SK-N-DZ (cell line): Measurements from ENCODE around the gene ATP5MK. TPM values are rescaled to one million over a fixed set of nuclear protein-coding genes. Genes with fewer than 3 reads are reported as not detected.
A peak's percentile ranks its signal among the peaks of the same experiment; 100 is the strongest.
"Not testable (repeated sequence)": the region's sequence is repeated elsewhere in the genome, so short reads cannot be mapped to it uniquely, and the experiment has no call there.

Source experiments
- DNase-seq: peaks from one replicate; pipeline ENCODE4 v3.0.0-alpha.2; 2015; ENCODE audit warnings: low spot score
- polyA plus RNA-seq, 2 experiments: library from polyadenylated mRNA; depleted of rRNA; stranded (reverse); fragments of >200 nt; gene quantifications; 2 replicates each; pipeline ENCODE4 v1.2.3, GENCODE V29; 2014

Gene ATP5MK, protein sequence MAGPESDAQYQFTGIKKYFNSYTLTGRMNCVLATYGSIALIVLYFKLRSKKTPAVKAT
- 1,779 and 2,169 TPM in 2 replicates for polyA plus RNA-seq (2014; cell fraction: cytosol; rRNA removed)
- 713 and 889 TPM in 2 replicates for polyA plus RNA-seq (2014; cell fraction: nucleus; rRNA removed)

GRCh38 chr10:103396067-103396788 lies at the start of gene ATP5MK, which contains the start of gene PDCD11:
Gene ATP5MK, minus strand, starts transcription at chr10:103396475. Its CDS starts 4,018 bp downstream, at chr10:103392457.
Gene PDCD11, plus strand, starts transcription at chr10:103396626. Its CDS starts 1,801 bp downstream, at chr10:103398427.
- peak; percentile 99 for DNase-seq

DNA sequence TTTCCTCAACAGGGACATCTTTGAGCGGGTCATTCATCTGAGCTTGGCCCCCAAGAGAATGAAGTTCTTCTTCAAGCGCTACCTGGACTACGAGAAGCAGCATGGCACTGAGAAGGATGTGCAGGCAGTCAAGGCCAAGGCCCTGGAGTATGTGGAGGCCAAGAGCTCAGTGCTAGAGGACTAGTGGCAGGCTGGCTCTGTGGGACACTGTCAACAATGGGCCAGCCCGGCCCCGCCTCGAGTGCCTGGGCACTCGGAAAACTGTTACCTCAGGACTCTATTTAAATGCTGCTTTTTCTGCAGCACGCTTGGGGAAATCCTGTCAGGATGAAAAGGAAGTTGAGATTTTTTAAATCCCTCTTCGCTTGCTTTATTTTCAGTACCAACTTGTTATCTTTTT lies 49.1 kb upstream of the ATP5MK start:
- DNase-seq: no peak

GRCh38 chr10:103444478-103444877 lies 48.2 kb upstream of the ATP5MK start:
- DNase-seq: no peak

GRCh38 chr10:103443475-103444185 lies 47.4 kb upstream of the ATP5MK start:
- no peak for DNase-seq

DNA sequence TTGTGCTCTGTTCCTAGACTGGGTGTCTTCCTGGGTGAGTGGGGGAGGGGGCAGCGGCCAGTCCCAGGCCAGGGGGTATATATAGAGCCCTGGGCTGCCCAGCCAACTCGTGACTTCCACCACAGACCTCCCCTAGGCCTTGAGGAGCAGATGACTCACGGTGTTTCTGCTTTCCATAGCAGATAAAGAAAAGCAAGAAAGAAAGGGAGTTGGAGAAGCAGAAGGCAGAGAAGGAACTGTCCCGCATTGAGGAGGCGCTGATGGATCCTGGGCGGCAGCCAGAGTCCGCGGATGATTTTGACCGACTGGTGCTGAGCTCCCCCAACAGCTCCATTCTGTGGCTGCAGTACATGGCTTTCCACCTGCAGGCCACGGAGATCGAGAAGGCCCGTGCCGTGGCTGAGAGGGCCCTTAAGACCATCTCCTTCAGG lies 45.8 kb upstream of the ATP5MK start:
- DNase-seq: no peak

DNA sequence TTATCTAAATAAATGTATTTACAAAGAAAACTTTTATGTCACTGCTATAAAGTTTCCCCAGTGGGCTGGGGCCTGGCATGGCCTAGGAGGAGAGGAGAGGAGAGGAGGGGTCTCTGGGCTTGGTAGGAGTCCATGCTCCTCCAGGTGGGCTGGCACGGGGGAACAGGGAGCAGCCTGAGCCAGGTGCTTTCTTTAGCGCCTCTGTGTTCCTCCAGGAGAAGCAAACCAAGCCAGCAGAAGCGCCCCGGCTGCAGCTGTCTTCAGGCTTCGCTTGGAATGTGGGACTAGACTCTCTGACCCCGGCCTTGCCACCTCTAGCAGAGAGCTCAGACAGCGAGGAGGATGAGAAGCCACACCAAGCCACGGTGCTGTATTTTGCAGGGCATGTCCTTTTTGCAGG lies 45.3 kb upstream of the ATP5MK start:
- no peak for DNase-seq

DNA sequence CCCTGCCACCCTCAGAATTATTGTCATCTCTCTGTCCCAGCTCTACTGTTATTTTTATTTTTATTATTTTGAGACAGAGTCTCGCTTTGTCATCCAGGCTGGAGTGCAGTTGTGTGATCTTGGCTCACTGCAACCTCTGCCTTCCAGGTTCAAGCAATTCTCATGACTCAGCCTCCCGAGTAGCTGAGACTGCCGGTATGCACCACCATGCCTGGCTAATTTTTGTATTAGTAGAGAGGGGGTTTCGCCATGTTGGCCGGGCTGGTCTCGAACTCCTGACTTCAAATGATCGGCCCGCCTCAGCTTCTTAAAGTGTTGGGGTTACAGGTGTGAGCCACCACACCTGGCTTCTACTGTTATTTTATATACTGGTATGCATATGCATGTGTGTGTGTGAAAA lies 44.9 kb upstream of the ATP5MK start:
- DNase-seq: no peak

DNA sequence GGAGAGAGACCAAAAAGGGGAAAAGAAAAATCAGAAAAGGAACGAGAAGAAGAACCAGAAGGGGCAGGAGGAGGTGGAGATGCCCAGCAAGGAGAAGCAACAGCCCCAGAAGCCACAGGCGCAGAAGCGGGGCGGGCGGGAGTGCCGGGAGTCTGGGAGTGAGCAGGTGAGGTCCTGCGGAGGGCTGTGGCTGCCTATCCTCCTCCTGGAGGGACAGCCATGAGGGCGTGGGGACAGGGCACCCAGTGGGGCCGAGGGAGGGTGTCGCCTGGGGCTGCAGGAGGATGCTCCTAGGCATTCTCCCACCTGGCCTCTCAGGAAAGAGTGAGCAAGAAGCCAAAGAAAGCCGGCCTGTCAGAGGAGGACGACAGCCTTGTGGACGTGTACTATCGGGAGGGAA lies 44.1 kb upstream of the ATP5MK start:
- no peak for DNase-seq

- DNase-seq: no peak
These were observed 43.5 kb upstream of the ATP5MK start for GRCh38 chr10:103439776-103440175.

DNA sequence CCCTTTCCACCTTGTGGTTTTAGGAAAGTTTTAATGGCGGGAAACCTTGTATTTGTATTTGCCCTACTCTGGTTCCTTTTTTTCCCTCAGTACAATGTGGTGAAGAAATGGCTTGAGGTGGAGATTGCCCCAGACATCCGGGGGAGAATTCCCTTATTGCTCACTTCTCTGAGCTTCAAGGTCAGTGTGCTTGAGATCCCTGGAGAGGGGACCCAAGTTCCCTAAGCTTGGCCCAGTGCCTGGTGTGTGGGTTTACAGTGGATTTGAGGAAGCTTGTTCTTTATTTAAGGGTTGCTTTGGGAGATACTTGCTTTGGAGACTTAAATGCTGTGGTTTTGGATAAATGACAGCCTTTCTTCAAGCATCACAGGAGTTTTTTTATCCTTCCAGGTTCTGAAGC lies 37.6 kb upstream of the ATP5MK start:
- DNase-seq: no peak

DNA sequence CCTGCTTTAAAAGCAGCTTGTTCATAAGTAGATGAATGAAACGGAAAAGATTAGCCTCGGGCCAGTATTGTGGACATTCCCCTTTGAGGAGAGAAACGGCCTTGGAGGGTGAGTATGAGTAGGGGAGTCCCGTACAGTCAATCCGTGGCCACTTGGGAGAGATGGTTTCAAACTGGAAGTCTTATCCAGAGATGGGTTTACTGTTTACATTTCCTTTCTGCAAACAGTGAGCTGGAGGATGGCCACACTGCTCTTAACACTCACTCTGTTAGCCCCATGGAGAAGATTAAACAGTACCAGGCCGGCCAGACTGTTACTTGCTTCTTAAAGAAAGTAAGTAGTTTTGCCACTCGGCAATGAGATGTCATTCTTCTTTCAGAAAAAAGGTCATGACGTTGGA lies 35.6 kb upstream of the ATP5MK start:
- no peak for DNase-seq

DNA sequence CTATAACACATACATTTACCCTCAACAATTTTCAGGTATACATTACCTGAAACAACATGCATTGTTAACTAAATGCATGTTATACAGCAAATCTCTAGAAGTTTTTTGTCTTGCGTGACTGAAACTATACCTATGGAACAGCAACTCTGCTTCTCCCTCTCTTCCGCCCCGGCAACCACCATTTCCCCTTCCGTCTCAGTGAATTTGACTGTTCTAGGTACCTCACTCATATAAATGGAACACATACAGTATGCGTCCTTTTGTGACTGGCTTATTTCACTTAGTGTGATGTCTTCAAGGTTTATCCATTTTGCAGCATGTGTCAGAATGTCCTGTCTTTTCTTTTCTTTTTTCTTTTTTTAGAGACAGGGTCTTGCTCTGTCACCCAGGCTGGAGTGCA lies 33.4 kb upstream of the ATP5MK start:
- no peak for DNase-seq

GRCh38 chr10:103428989-103429643 lies 32.8 kb upstream of the ATP5MK start:
- DNase-seq: no peak

GRCh38 chr10:103427866-103428265 lies 31.6 kb upstream of the ATP5MK start:
- no peak for DNase-seq

GRCh38 chr10:103423748-103424147 lies 27.5 kb upstream of the ATP5MK start:
- no peak for DNase-seq

- no peak for DNase-seq
These were observed 22.8 kb upstream of the ATP5MK start for GRCh38 chr10:103419101-103419500.

GRCh38 chr10:103417601-103418000 lies 21.3 kb upstream of the ATP5MK start:
- DNase-seq: no peak

GRCh38 chr10:103417148-103417469 lies 20.8 kb upstream of the ATP5MK start:
- not testable (repeated sequence) for DNase-seq

- peak; percentile 60 for DNase-seq
These were observed 20.3 kb upstream of the ATP5MK start for GRCh38 chr10:103416436-103417147.

DNA sequence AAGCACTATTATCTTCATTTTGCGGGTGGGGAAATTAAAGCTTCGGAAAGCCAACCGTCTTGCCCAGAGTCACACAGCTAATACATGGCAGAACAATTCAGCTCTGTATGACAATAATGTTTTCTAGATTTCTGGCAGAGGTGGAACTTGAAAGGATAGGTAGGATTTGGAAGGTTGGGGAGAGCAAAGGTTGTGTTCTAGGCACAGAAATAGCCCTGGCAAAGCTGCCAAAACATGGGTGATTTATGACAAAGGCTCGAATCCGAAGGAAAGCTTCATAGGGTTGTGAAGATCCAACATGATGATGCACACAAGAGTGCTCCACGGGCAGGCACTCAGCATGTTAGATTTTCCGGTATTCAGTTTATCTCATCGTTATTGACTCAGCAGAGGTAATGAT lies 19.3 kb upstream of the ATP5MK start:
- no peak for DNase-seq

GRCh38 chr10:103413564-103413963 lies 17.3 kb upstream of the ATP5MK start:
- no peak for DNase-seq
